AG09319 (cell line): ENCODE results near the gene BCL2L13.
"Not testable (repeated sequence)": the region's sequence is repeated elsewhere in the genome, so short reads cannot be mapped to it uniquely, and the experiment has no call there.

Experiments used
- DNase-seq: peaks from one replicate; pipeline ENCODE4 v3.0.0-alpha.2; 2010; ENCODE audit warnings: low read depth; ENCODE audit errors: extremely low read depth
- CTCF ChIP-seq: IDR thresholded peaks from 2 replicates; pipeline ENCODE4 v1.5.1; 2011; ENCODE audit warnings: low read depth, mild to moderate bottlenecking, inconsistent platforms, low read length, moderate library complexity

The BCL2L13 gene

DNA sequence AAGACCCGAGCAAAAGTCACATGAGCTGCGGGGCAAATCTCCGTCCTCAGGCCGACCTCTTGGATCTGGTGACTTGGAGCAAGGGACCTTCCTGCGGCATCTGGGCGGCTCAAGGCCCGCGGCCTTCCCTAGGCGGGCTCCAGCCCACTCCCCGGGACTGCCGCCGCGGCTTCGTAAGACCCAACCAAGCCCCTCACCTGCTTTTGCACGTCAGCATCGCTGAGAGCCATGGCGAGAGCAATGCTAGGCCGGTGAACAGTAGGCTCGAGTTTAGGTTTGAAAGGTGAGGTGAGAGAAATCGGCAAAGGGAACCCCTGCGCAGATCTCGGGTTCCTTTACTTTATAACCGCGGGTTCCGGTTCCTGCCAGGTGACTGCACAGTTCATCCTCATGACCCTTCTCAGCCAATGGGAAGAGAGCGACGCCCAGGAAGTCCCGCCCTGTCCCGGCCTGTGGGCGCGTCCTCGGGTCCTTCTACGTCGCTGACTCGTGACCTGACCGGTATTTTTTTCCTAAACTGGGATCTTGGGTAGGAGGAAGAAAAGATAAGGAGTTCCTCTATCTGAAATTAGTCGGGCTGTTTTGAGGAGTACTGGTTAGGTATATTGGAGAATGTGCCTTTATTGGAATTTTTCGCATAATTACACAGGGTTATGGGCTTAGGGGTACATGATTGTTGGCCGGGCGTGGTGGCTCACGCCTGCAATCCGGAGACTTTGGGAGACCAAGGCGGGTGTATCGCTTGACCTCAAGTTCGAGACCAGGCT is 10.0 kb upstream of the BCL2L13 start, which contains the start of gene ATP6V1E1:
TSS of gene ATP6V1E1 (minus strand) at position 344 of the 767 bp plus-strand sequence. CDS start at position 230, 114 bp downstream.
- peak; percentile 89 for DNase-seq

DNA sequence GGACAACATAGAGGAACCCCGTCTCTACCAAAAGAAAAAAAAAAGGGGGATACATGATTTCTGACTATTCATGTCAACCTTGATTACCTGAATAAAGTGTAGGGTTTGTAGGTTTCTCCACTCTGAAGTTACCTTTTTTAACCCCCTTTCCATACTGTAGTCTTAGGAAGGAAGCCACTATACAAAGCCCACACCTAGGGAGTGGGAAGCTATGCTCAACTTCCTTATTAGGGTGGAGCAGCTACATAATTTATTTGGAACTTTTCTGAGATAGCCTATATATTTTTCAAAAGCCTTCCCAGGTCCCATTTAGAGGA is 9.4 kb upstream of the BCL2L13 start:
- no peak for DNase-seq
- TF ChIP-seq CTCF: no peak

More for the DNA sequence above, 10.0 kb upstream of the BCL2L13 start, which contains the start of gene ATP6V1E1:
- no peak for TF ChIP-seq CTCF

DNA sequence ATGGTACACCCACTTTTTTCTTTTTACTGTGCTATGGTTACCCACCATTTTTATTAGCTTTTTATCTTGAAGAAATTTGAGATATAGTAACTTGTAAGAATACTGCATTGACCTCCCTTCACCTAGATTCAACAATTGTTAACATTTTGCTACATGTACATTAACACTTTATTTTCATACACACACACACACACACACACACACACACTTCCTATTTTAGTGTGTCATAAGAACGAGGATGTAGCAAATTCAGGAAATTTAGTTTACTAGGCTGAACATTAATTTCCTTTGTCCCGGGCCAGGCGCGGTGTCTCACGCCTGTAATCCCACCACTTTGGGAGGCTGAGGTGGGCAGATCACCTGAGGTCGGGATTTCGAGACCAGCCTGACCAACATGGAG is 8.9 kb upstream of the BCL2L13 start:
- TF ChIP-seq CTCF: no peak
- DNase-seq: no peak

GRCh38 chr22:17631076-17631565 is 7.4 kb upstream of the BCL2L13 start:
- no peak for DNase-seq
- no peak for TF ChIP-seq CTCF

GRCh38 chr22:17633217-17633997 is 5.2 kb upstream of the BCL2L13 start:
- no peak for DNase-seq
- no peak for TF ChIP-seq CTCF

DNA sequence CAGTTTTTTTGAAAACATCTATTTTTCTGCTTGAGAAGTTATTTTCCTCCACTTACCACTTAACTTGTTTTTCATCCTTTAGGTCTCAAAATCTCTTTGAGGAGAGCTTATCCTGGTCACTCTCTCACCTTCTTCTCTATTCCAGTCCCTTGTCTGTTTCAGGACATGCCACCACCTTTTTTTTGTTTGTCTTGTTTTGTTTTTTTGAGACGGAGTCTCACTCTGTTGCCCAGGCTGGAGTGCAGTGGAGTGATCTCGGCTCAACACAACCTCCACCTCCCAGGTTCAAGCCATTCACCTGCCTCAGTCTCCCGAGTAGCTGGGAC is 4.6 kb upstream of the BCL2L13 start:
- no peak for TF ChIP-seq CTCF
- no peak for DNase-seq

- TF ChIP-seq CTCF: no peak
- no peak for DNase-seq
Observed at GRCh38 chr22:17634696-17635095, 3.9 kb upstream of the BCL2L13 start.

DNA sequence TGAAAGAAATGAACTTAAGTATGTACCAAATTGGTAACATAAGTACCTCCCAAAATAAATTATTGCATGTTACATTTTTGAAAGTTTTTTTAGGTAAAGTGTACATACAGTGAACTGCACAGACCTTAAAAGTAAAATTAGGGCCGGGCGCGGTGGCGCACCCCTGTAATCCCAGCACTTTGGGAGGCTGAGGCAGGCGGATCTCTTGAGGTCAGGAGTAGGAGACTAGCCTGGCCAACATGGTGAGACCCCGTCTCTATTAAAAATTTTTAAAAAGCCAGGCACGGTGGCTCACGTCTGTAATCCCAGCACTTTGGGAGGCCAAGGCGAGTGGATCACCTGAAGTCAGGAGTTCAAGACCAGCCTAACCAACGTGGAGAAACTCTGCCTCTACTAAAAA is 1.7 kb upstream of the BCL2L13 start:
- DNase-seq: not testable (repeated sequence)
